DND-41 (cell line): ENCODE results near the gene ERGIC1.

ENCODE experiments used
- ATAC-seq: fragments of 200-7000 bp; cut with Tn5 transposase; 3 replicates; pipeline ENCODE4 v1.9.1; 2021; ENCODE audit warnings: low read depth; ENCODE audit not compliant: insufficient read depth
- DNase-seq: peaks from one replicate; pipeline ENCODE4 v3.0.0-alpha.2; 2020
- H2AFZ ChIP-seq: 2 replicates; pipeline ENCODE4 v1.6.0; 2012; ENCODE audit warnings: low read depth, low read length
- H3K27ac ChIP-seq: 2 replicates; pipeline ENCODE4 v1.5.1; 2012; ENCODE audit warnings: low read length, inconsistent platforms
- H3K27me3 ChIP-seq: fragments of 200-600 bp; sonication (generic); 2 replicates; pipeline ENCODE4 v1.6.0; 2012; ENCODE audit warnings: low read length, mild to moderate bottlenecking, inconsistent platforms; ENCODE audit not compliant: insufficient read depth, poor library complexity
- H3K36me3 ChIP-seq: 2 replicates; pipeline ENCODE4 v1.5.1; 2012; ENCODE audit warnings: low read length, inconsistent platforms; ENCODE audit not compliant: insufficient read depth
- H3K4me1 ChIP-seq: 2 replicates; pipeline ENCODE4 v1.5.1; 2012; ENCODE audit warnings: mild to moderate bottlenecking, low read length; ENCODE audit not compliant: insufficient read depth
- H3K4me2 ChIP-seq: 2 replicates; pipeline ENCODE4 v1.6.0; 2012; ENCODE audit warnings: mild to moderate bottlenecking, moderate library complexity, low read length, inconsistent platforms; ENCODE audit not compliant: insufficient read depth
- H3K4me3 ChIP-seq, 2 experiments: fragments of 200-600 bp in 1 of 2; shearing (Covaris generic) in 1 of 2; 2 replicates each; pipeline ENCODE4 v1.5.1; 2012 to 2016; ENCODE audit warnings: inconsistent platforms in 2 of 2, low read length in 2 of 2, mild to moderate bottlenecking in 2 of 2, low read depth in 1 of 2, moderate library complexity in 1 of 2
- H3K79me2 ChIP-seq: 2 replicates; pipeline ENCODE4 v1.6.0; 2012; ENCODE audit warnings: low read length, inconsistent platforms; ENCODE audit not compliant: insufficient read depth
- H3K9ac ChIP-seq: 2 replicates; pipeline ENCODE4 v1.6.0; 2012; ENCODE audit warnings: low read depth, mild to moderate bottlenecking, inconsistent platforms, low read length, moderate library complexity
- H3K9me3 ChIP-seq: 2 replicates; pipeline ENCODE4 v1.5.1; 2012; ENCODE audit warnings: low read length, moderate library complexity, mild to moderate bottlenecking, inconsistent platforms; ENCODE audit not compliant: insufficient read depth, severe bottlenecking
- H4K20me1 ChIP-seq: 2 replicates; pipeline ENCODE4 v1.6.0; 2012; ENCODE audit warnings: low read length; ENCODE audit not compliant: insufficient read depth
- EZH2 ChIP-seq: IDR thresholded peaks from 3 replicates; pipeline ENCODE4 v1.6.1; 2012; ENCODE audit warnings: borderline replicate concordance, low read depth, mild to moderate bottlenecking, moderate library complexity, low read length, inconsistent platforms; ENCODE audit not compliant: severe bottlenecking
- TF ChIP-seq, protein P1 (sequence below): IDR thresholded peaks from 2 replicates; pipeline ENCODE4 v1.5.1; 2012; ENCODE audit warnings: borderline replicate concordance, low read length, moderate library complexity, mild to moderate bottlenecking; ENCODE audit not compliant: poor library complexity, severe bottlenecking; ENCODE audit errors: extremely low read depth

The ERGIC1 gene

DNA sequence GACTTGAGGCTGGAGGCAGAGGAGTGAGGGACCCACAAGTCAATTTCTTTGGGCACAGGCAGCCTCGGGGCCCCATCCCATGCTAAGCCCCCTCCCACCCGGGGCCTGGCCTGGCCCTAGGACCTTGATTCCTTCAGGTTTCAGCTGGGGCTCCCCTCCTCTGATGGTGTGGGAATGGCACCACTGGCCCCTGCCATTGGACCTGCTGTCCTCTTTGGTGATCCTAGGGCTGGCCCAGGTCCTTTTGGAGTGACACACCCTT is 10.5 kb downstream of the ERGIC1 start:
- Histone ChIP-seq H3K4me2 (no peak overlapping the region), H3K27me3 (no peaks in the 10 kb centered on the region), H3K79me2 (peaks cover 75% of the 10 kb centered on the region), H3K9ac (no peak overlapping the region), H3K9me3 (no peaks in the 10 kb centered on the region), H3K27ac (no peak overlapping the region), H3K4me1 (no peaks in the 10 kb centered on the region), H2AFZ (no peak overlapping the region), H3K4me3 (no peak overlapping the region), H3K36me3 (0 out of 2 replicates have a peak, but pooled peaks cover 11% of the 10 kb centered on the region), H4K20me1 (peaks cover 40% of the 10 kb centered on the region)
- DNase-seq (no peak), ATAC-seq (no peak)
- TF ChIP-seq, protein P1, sequence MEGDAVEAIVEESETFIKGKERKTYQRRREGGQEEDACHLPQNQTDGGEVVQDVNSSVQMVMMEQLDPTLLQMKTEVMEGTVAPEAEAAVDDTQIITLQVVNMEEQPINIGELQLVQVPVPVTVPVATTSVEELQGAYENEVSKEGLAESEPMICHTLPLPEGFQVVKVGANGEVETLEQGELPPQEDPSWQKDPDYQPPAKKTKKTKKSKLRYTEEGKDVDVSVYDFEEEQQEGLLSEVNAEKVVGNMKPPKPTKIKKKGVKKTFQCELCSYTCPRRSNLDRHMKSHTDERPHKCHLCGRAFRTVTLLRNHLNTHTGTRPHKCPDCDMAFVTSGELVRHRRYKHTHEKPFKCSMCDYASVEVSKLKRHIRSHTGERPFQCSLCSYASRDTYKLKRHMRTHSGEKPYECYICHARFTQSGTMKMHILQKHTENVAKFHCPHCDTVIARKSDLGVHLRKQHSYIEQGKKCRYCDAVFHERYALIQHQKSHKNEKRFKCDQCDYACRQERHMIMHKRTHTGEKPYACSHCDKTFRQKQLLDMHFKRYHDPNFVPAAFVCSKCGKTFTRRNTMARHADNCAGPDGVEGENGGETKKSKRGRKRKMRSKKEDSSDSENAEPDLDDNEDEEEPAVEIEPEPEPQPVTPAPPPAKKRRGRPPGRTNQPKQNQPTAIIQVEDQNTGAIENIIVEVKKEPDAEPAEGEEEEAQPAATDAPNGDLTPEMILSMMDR, result no peak
- no peak for TF ChIP-seq EZH2

DNA sequence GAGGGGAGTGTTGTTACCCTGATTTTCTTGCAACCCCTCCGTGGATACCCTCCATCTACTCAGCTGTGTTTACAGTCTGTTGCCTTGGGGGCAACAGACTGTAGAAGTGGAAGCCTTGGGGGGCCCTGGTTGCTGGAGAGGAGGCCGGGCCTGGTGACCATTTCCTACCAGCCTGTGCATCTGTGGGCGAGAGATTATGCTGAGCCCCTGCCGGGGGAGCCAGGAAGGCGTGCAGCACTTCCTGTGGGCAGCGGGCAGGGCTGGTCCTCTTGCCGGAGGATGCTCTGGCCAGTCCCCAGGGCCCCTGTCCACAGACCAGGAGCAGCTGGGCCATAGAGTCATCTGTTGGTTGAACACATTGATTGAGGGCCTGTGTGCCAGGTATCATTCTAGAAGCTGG is 11.1 kb downstream of the ERGIC1 start:
- H2AFZ ChIP-seq, result no peak overlapping the region
- DNase-seq, result no peak
- ATAC-seq, result no peak
- H3K36me3 ChIP-seq, result 0 out of 2 replicates have a peak, but pooled peaks cover 8% of the 10 kb centered on the region
- H3K4me3 ChIP-seq, result no peak overlapping the region
- H3K79me2 ChIP-seq, result peaks cover 75% of the 10 kb centered on the region
- H3K27ac ChIP-seq, result no peak overlapping the region
- no peaks in the 10 kb centered on the region for H3K9me3 ChIP-seq
- peaks cover 44% of the 10 kb centered on the region for H4K20me1 ChIP-seq
- no peaks in the 10 kb centered on the region for H3K27me3 ChIP-seq
- no peak for TF ChIP-seq EZH2
- TF ChIP-seq, protein P1, result no peak
- no peak overlapping the region for H3K9ac ChIP-seq
- no peaks in the 10 kb centered on the region for H3K4me1 ChIP-seq
- no peak overlapping the region for H3K4me2 ChIP-seq

DNA sequence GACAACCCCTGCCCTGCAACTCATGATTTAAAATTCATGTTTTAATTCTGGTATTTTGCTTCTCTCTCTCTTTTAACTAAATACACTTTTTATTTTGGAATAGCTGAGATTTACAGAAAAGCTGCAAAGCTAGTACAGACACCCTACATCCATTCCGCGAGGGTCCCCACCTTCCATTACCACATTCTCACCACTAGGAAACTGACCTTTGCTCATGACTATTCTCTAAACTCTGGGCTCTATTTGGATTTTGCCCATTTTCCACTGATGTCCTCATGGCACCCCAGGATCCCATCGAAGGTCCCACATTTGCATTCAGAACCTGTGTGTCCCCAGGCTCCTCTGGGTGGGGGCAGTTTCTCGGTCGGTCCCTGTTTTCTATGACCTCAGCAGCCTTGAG is 11.5 kb downstream of the ERGIC1 start:
- Histone ChIP-seq H3K4me3 (no peak overlapping the region), H3K4me1 (no peaks in the 10 kb centered on the region), H3K4me2 (no peak overlapping the region), H3K9me3 (no peaks in the 10 kb centered on the region), H3K79me2 (peaks cover 74% of the 10 kb centered on the region), H2AFZ (no peak overlapping the region), H3K27me3 (no peaks in the 10 kb centered on the region), H3K27ac (no peak overlapping the region), H3K9ac (no peak overlapping the region), H3K36me3 (0 out of 2 replicates have a peak, but pooled peaks cover 4% of the 10 kb centered on the region), H4K20me1 (peaks cover 46% of the 10 kb centered on the region)
- TF ChIP-seq, protein P1, result no peak
- no peak for TF ChIP-seq EZH2
- ATAC-seq, result no peak
- no peak for DNase-seq

DNA sequence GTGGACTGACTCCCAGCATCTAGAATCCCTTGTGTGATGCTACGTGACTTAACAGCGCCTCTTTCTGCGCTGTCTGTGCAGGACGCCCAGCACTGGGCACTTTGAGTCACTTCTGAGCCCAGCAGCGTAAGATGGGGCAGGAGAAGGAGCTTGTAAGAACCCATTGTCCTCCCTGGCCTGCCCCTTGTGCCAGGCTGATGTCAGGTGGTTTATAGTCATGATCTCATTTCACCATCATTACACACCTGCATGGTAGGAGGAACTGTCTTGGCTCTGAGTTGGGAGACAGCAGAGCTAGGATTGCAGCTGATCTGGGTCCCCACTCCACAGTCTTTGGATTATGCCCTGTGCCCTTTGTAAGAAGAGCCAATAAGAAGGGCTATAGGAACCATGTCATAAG is 12.2 kb downstream of the ERGIC1 start:
- Histone ChIP-seq H3K4me2 (no peak overlapping the region), H3K27ac (no peak overlapping the region), H3K36me3 (no peaks in the 10 kb centered on the region), H3K9ac (no peak overlapping the region), H4K20me1 (peaks cover 46% of the 10 kb centered on the region), H3K9me3 (no peaks in the 10 kb centered on the region), H3K79me2 (peaks cover 68% of the 10 kb centered on the region), H3K4me3 (no peak overlapping the region), H3K4me1 (no peaks in the 10 kb centered on the region), H3K27me3 (no peaks in the 10 kb centered on the region), H2AFZ (no peak overlapping the region)
- TF ChIP-seq EZH2, result no peak
- TF ChIP-seq, protein P1, result no peak
- DNase-seq (no peak), ATAC-seq (no peak)
